Calu3 (cell line): ENCODE data around the gene ALAD. TPM values are rescaled to one million over a fixed set of nuclear protein-coding genes. Genes with fewer than 3 reads are reported as not detected.
"Not testable (repeated sequence)": the region's sequence is repeated elsewhere in the genome, so short reads cannot be mapped to it uniquely, and the experiment has no call there.

Experiments used
- BruUV-seq: library from RNA; stranded (reverse); fragments of 400-500 nt; replicated peaks from 2 replicates; lab custom pipeline; 2021; lab: Mats Ljungman, UMichigan
- CTCF ChIA-PET: fragments of 300-600 bp; sonication (Branson Sonifier 250); formaldehyde crosslinking; loops from one replicate; lab custom pipeline; 2022; ENCODE audit warnings: antibody characterized with exemption; lab: Charles Lee
- DNase-seq: peaks from one replicate; pipeline ENCODE4 v3.0.0; 2022
- H3K27ac Mint-ChIP-seq: one replicate; pipeline ENCODE4 v1.8.0; 2022; ENCODE audit warnings: mixed read lengths; ENCODE audit not compliant: unreplicated experiment
- H3K27me3 Mint-ChIP-seq: one replicate; pipeline ENCODE4 v1.8.0; 2022; ENCODE audit warnings: mixed read lengths; ENCODE audit not compliant: unreplicated experiment
- H3K36me3 Mint-ChIP-seq: one replicate; pipeline ENCODE4 v1.8.0; 2022; ENCODE audit warnings: mild to moderate bottlenecking, moderate library complexity, mixed read lengths; ENCODE audit not compliant: insufficient read depth, unreplicated experiment
- H3K4me1 Mint-ChIP-seq: one replicate; pipeline ENCODE4 v1.8.0; 2022; ENCODE audit warnings: mild to moderate bottlenecking, low read depth, mixed read lengths; ENCODE audit not compliant: unreplicated experiment
- H3K4me3 Mint-ChIP-seq: one replicate; pipeline ENCODE4 v1.8.0; 2022; ENCODE audit warnings: mild to moderate bottlenecking, low read depth, moderate library complexity, mixed read lengths; ENCODE audit not compliant: unreplicated experiment
- H3K9me3 Mint-ChIP-seq: one replicate; pipeline ENCODE4 v1.8.0; 2022; ENCODE audit warnings: low read depth, mixed read lengths; ENCODE audit not compliant: unreplicated experiment
- CTCF ChIP-seq: fragments of 200-600 bp; IDR thresholded peaks from one replicate; pipeline ENCODE4 v1.8.0; 2022; ENCODE audit warnings: antibody characterized with exemption; ENCODE audit not compliant: unreplicated experiment
- intact Hi-C: fragments of 100-400 bp; cut with micrococcal nuclease; formaldehyde crosslinking; loops from one replicate; pipeline ENCODE4 v1.10.0; 2022; ENCODE audit not compliant: unreplicated experiment
- total RNA-seq: library from RNA; stranded (reverse); gene quantifications from 2 replicates; pipeline ENCODE4 v1.2.3, GENCODE V29; 2022

The ALAD gene
- total RNA-seq, 1 experiment from 2014 or later, result 20.6 TPM

- Mint-ChIP-seq H3K4me3 (peak overlapping the region; percentile 24), H3K27ac (peak overlapping the region; percentile 66), H3K27me3 (no peaks in the 10 kb centered on the region), H3K9me3 (no peaks in the 10 kb centered on the region), H3K36me3 (peaks cover 13% of the 10 kb centered on the region), H3K4me1 (peaks cover 30% of the 10 kb centered on the region)
- no peak for DNase-seq
- no TSS peak for BruUV-seq
- TF ChIP-seq CTCF, result no peak
- intact Hi-C loops, result loop anchor here (5.0 kb wide), 1 partner anchor 45 kb away; the partner anchor contains the start of gene WDR31
- CTCF ChIA-PET, result interaction anchor here (0.6 kb wide), 1 partner anchor 22 kb away, joined by 3 read pairs; the partner anchor contains the start of gene POLE3
These were observed 13.4 kb downstream of the ALAD start for GRCh38 chr9:113387560-113388230.

GRCh38 chr9:113386571-113387393 is 14.3 kb downstream of the ALAD start:
- TSS peak; percentile 77 for BruUV-seq
- Mint-ChIP-seq H3K36me3 (peaks cover 19% of the 10 kb centered on the region), H3K27me3 (no peaks in the 10 kb centered on the region), H3K9me3 (no peaks in the 10 kb centered on the region), H3K4me3 (peak overlapping the region; percentile 24), H3K4me1 (peaks cover 38% of the 10 kb centered on the region), H3K27ac (peak overlapping the region; percentile 66)
- TF ChIP-seq CTCF, result no peak
- no peak for DNase-seq
- CTCF ChIA-PET, result no interaction called here
- intact Hi-C loops, result loop anchor here (5.0 kb wide), 1 partner anchor 44 kb away; the partner anchor contains the start of gene WDR31

- CTCF ChIA-PET, result interaction anchor here (0.6 kb wide), 1 partner anchor 12 kb away, joined by 3 read pairs; no protein-coding TSS in a partner anchor
- Mint-ChIP-seq H3K27ac (peak overlapping the region; percentile 82), H3K9me3 (no peaks in the 10 kb centered on the region), H3K4me3 (peak overlapping the region; percentile 10), H3K4me1 (peaks cover 46% of the 10 kb centered on the region), H3K27me3 (no peaks in the 10 kb centered on the region), H3K36me3 (peaks cover 13% of the 10 kb centered on the region)
- intact Hi-C loops, result loop anchor here (2.0 kb wide), 1 partner anchor 19 kb away; the partner anchor contains the start of gene ALAD
- TF ChIP-seq CTCF, result no peak
- no TSS peak for BruUV-seq
- DNase-seq, result peak; percentile 72
These were observed 19.1 kb downstream of the ALAD start for GRCh38 chr9:113381909-113382411.

GRCh38 chr9:113381441-113381840 is 19.6 kb downstream of the ALAD start:
- intact Hi-C loops, BruUV-seq, H3K27me3 Mint-ChIP-seq, DNase-seq, H3K9me3 Mint-ChIP-seq: not testable (repeated sequence)
- CTCF ChIA-PET, result interaction anchor here (0.6 kb wide), 1 partner anchor 13 kb away, joined by 3 read pairs; no protein-coding TSS in a partner anchor
- Mint-ChIP-seq H3K4me1 (peaks cover 41% of the 10 kb centered on the region), H3K4me3 (peak overlapping the region; percentile 10), H3K27ac (peak overlapping the region; percentile 82), H3K36me3 (peaks cover 18% of the 10 kb centered on the region)
